GM23248 (cell line): ENCODE data around the gene CFAP57.

Source experiments
- EZH2 ChIP-seq: fragments of 200-600 bp; sonication (generic); IDR thresholded peaks from 2 replicates; pipeline ENCODE4 v1.6.1; 2018; ENCODE audit warnings: antibody characterized with exemption, mild to moderate bottlenecking; ENCODE audit not compliant: insufficient read depth, poor library complexity, severe bottlenecking
- EZH2phosphoT487 ChIP-seq: fragments of 200-600 bp; sonication (generic); IDR thresholded peaks from 2 replicates; pipeline ENCODE4 v1.6.1; 2018; ENCODE audit warnings: antibody characterized with exemption, moderate library complexity, mild to moderate bottlenecking, low read depth; ENCODE audit not compliant: insufficient read depth

GRCh38 chr1:43217747-43218146 lies 45.6 kb downstream of the CFAP57 start:
- TF ChIP-seq EZH2phosphoT487 (no peak), EZH2 (no peak)
